ENCODE results near the gene PLA2G7.

Gene PLA2G7

GRCh38 chr6:46677314-46677654 is 57.9 kb downstream of the PLA2G7 start:
- TF ChIP-seq CTCF (IDR thresholded peaks at IDR 0.05) = no peak; the same call in 1 of the 2 replicates

- TF ChIP-seq CTCF (IDR thresholded peaks at IDR 0.05) = no peak
Observed at GRCh38 chr6:46676604-46677313, 58.4 kb downstream of the PLA2G7 start.

- no peak for TF ChIP-seq CTCF (IDR thresholded peaks at IDR 0.05)
Observed at GRCh38 chr6:46674410-46674809, 60.8 kb downstream of the PLA2G7 start.

- no peak for TF ChIP-seq CTCF (IDR thresholded peaks at IDR 0.05)
Observed at GRCh38 chr6:46667377-46667776, 67.8 kb downstream of the PLA2G7 start.

GRCh38 chr6:46661483-46661882 is 73.7 kb downstream of the PLA2G7 start:
- TF ChIP-seq CTCF (IDR thresholded peaks at IDR 0.05) = no peak

GRCh38 chr6:46657642-46658041 is 77.5 kb downstream of the PLA2G7 start:
- TF ChIP-seq CTCF (IDR thresholded peaks at IDR 0.05) = no peak

GRCh38 chr6:46655803-46656202 is 79.4 kb downstream of the PLA2G7 start:
- TF ChIP-seq CTCF (IDR thresholded peaks at IDR 0.05) = peak; percentile 32; the same call in 1 of the 2 replicates

Data from LNCAP (cell line).